Measurements from ENCODE around the gene MTHFD2L. TPM values are rescaled to one million over a fixed set of nuclear protein-coding genes. Genes with fewer than 3 reads are reported as not detected.

MTHFD2L gene
- polyA plus RNA-seq, 3 donors, result 4.3 to 7.0 (median 4.8) TPM

DNA sequence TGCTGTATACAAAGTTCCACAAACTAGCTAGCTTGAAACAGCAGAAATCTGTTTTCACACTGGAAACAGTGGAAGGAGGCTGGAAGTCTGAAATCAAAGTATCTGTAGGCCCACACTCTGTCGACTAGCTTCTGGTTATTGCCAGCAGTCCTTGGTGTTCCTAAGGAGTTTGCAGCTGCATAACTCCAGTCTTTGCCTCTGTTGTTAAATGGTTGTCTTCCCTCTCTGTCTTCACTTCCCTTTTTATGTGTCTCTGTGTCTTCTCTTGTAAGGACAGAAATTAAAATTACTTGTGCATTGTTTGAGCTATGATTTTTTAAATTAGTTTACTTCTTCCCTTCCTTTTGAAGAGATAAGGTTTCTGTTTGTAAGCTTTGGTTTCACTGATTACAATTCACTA, 8.2 kb downstream of the MTHFD2L start:
- TF ChIP-seq CTCF (IDR thresholded peaks at IDR 0.05), result no peak
- DNase-seq, result peak in 1 of 3 donors; percentile 5
- H3K36me3 ChIP-seq (replicated peaks in 1 of 2; ENCODE audit: control insufficient read depth in 1 of 2, insufficient read depth in 2 of 2, low read length in 2 of 2), result peaks cover 6 to 13% of the 10 kb centered on the region in 2 donors
- intact Hi-C loops (cut with micrococcal nuclease), result no loop called here
- H3K79me2 ChIP-seq (ENCODE audit: insufficient read depth, low read length), result no peaks in the 10 kb centered on the region
- H2AFZ ChIP-seq (ENCODE audit: insufficient read depth, low read depth, low read length, poor library complexity, severe bottlenecking), result no peak overlapping the region
- H3K9me3 ChIP-seq (replicated peaks in 1 of 2; ENCODE audit: control insufficient read depth in 1 of 2, insufficient read depth in 1 of 2, low read length in 2 of 2), result no peaks in the 10 kb centered on the region
- no peak overlapping the region for H3K4me3 ChIP-seq (replicated peaks in 1 of 3; ENCODE audit: low read depth in 2 of 3, low read length in 3 of 3)
- 14% methylated on average over 1 of the region's 1 CpG for whole genome bisulfite sequencing (ENCODE audit: insufficient coverage)
- Mint-ChIP-seq H3K27me3 (ENCODE audit: low read depth in 3 of 3) (no peaks in the 10 kb centered on the region), H3K9me3 (peaks cover 0 to 2% (median 0%) of the 10 kb centered on the region in 7 donors), H3K4me1 (peaks cover 8% of the 10 kb centered on the region), H3K27ac (peak overlapping the region in 1 of 7 donors; percentile 15), H3K36me3 (peaks cover 19 to 23% of the 10 kb centered on the region in 2 donors), H3K4me3 (no peak overlapping the region)
- no peaks in the 10 kb centered on the region for H4K20me1 ChIP-seq (ENCODE audit: insufficient read depth, low read length)
- H3K9ac ChIP-seq (ENCODE audit: insufficient read depth, low read length, poor library complexity, severe bottlenecking), result no peak overlapping the region
- H3K4me1 ChIP-seq (ENCODE audit: control insufficient read depth in 1 of 2, insufficient read depth in 2 of 2, low read length in 2 of 2), result no peaks in the 10 kb centered on the region
- H3K27ac ChIP-seq (ENCODE audit: low read depth in 1 of 2, low read length in 2 of 2), result no peak overlapping the region
- no peak overlapping the region for H3K4me2 ChIP-seq (replicated peaks; ENCODE audit: extremely low read depth, low read length, poor library complexity, severe bottlenecking)
- H3K27me3 ChIP-seq (ENCODE audit: control insufficient read depth in 2 of 2, insufficient read depth in 2 of 2, low read length in 2 of 2), result no peaks in the 10 kb centered on the region

DNA sequence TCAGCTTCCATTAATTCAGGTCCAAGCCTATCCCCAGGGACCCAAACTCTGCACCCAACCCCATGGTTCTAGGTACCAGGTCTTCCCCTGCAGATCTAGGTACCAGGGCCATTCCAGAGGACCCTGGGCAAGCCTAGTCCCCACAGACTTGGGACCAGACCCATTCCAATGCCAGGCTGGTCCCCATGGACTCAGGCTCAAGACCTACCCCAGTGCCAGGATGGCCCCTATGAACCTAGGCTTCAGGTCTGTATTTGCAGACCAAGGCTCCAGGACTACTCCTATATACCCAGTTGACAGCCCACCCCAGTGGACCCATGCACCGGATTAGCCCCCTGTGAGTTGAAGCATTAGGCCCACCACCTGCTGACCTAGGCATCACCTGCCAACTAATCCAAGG, 8.9 kb downstream of the MTHFD2L start:
- intact Hi-C loops (cut with micrococcal nuclease), result no loop called here
- Mint-ChIP-seq H3K9me3 (peaks cover 0 to 2% (median 0%) of the 10 kb centered on the region in 7 donors), H3K36me3 (peaks cover 13 to 16% of the 10 kb centered on the region in 2 donors), H3K27me3 (ENCODE audit: low read depth in 3 of 3) (no peaks in the 10 kb centered on the region), H3K4me3 (no peak overlapping the region), H3K4me1 (peaks cover 8% of the 10 kb centered on the region), H3K27ac (no peak overlapping the region)
- Histone ChIP-seq H3K4me1 (ENCODE audit: control insufficient read depth in 1 of 2, insufficient read depth in 2 of 2, low read length in 2 of 2) (no peaks in the 10 kb centered on the region), H3K9me3 (replicated peaks in 1 of 2; ENCODE audit: control insufficient read depth in 1 of 2, insufficient read depth in 1 of 2, low read length in 2 of 2) (no peaks in the 10 kb centered on the region), H4K20me1 (ENCODE audit: insufficient read depth, low read length) (no peaks in the 10 kb centered on the region), H3K79me2 (ENCODE audit: insufficient read depth, low read length) (no peaks in the 10 kb centered on the region), H2AFZ (ENCODE audit: insufficient read depth, low read depth, low read length, poor library complexity, severe bottlenecking) (no peak overlapping the region), H3K9ac (ENCODE audit: insufficient read depth, low read length, poor library complexity, severe bottlenecking) (no peak overlapping the region), H3K4me2 (replicated peaks; ENCODE audit: extremely low read depth, low read length, poor library complexity, severe bottlenecking) (no peak overlapping the region), H3K27ac (ENCODE audit: low read depth in 1 of 2, low read length in 2 of 2) (no peak overlapping the region), H3K36me3 (replicated peaks in 1 of 2; ENCODE audit: control insufficient read depth in 1 of 2, insufficient read depth in 2 of 2, low read length in 2 of 2) (peaks cover 0 to 7% of the 10 kb centered on the region in 2 donors), H3K27me3 (ENCODE audit: control insufficient read depth in 2 of 2, insufficient read depth in 2 of 2, low read length in 2 of 2) (no peaks in the 10 kb centered on the region), H3K4me3 (replicated peaks in 1 of 3; ENCODE audit: low read depth in 2 of 3, low read length in 3 of 3) (no peak overlapping the region)
- WGBS (ENCODE audit: insufficient coverage), result 100% methylated on average over 1 of the region's 1 CpG
- DNase-seq, result no peak
- no peak for TF ChIP-seq CTCF (IDR thresholded peaks at IDR 0.05)

Data from CD14-positive monocyte (primary cell).